Common myeloid progenitor, CD34-positive (primary cell): ENCODE data around the gene NUB1.
A peak's percentile ranks its signal among the peaks of the same experiment; 100 is the strongest.

Experiments used
- CTCF ChIA-PET: fragments of 350-600 bp; sonication (Branson Sonifier 250); formaldehyde crosslinking; loops from one replicate; lab custom pipeline; 2021; ENCODE audit warnings: antibody characterized with exemption; lab: Charles Lee
- POLR2A ChIA-PET: fragments of 350-600 bp; sonication (Branson Sonifier 250); formaldehyde crosslinking; loops from one replicate; lab custom pipeline; 2021; ENCODE audit warnings: antibody characterized with exemption; lab: Charles Lee
- DNase-seq, 3 donors: peaks; one replicate each; pipeline versions ENCODE4 v3.0.0 to v3.0.0-alpha.2; 2013
- H3K27ac ChIP-seq, 2 experiments: 1 replicate in 1 of 2; 2 replicates in 1 of 2; pipeline ENCODE4 v1.7.0; 2013; ENCODE audit warnings: inconsistent platforms in 2 of 2, low read length in 2 of 2, mild to moderate bottlenecking in 2 of 2, low read depth in 1 of 2, moderate library complexity in 1 of 2; ENCODE audit not compliant: severe bottlenecking in 2 of 2, insufficient read depth in 1 of 2, poor library complexity in 1 of 2
- H3K27me3 ChIP-seq, 5 experiments: replicated peaks in 2 of 5; 1 replicate in 3 of 5; 2 replicates in 2 of 5; pipeline versions ENCODE4 v1.6.1 to v1.7.0; 2013; ENCODE audit warnings: low read length in 4 of 5, mild to moderate bottlenecking in 2 of 5, moderate library complexity in 2 of 5, inconsistent platforms in 1 of 5; ENCODE audit not compliant: insufficient read depth in 5 of 5, control insufficient read depth in 4 of 5
- H3K36me3 ChIP-seq, 4 experiments: 1 replicate in 2 of 4; 2 replicates in 2 of 4; pipeline versions ENCODE4 v1.6.1 to v1.7.0; 2013; ENCODE audit warnings: low read length in 3 of 4, control low read depth in 1 of 4, mild to moderate bottlenecking in 1 of 4; ENCODE audit not compliant: control insufficient read depth in 4 of 4, insufficient read depth in 4 of 4
- H3K4me1 ChIP-seq, 4 experiments: 1 replicate in 3 of 4; 2 replicates in 1 of 4; pipeline versions ENCODE4 v1.6.1 to v1.7.1; 2013; ENCODE audit warnings: low read length in 3 of 4, mild to moderate bottlenecking in 3 of 4, control low read depth in 1 of 4, inconsistent platforms in 1 of 4, moderate library complexity in 1 of 4; ENCODE audit not compliant: control insufficient read depth in 4 of 4, insufficient read depth in 4 of 4; ENCODE audit errors: control extremely low read depth in 1 of 4
- H3K4me3 ChIP-seq, 7 experiments: 1 replicate in 4 of 7; 2 replicates in 3 of 7; pipeline versions ENCODE4 v1.5.1 to v1.7.0; 2013; ENCODE audit warnings: mild to moderate bottlenecking in 7 of 7, low read length in 6 of 7, moderate library complexity in 6 of 7, inconsistent platforms in 2 of 7, low read depth in 2 of 7, control low read depth in 1 of 7; ENCODE audit not compliant: insufficient read depth in 4 of 7, control insufficient read depth in 1 of 7; ENCODE audit errors: extremely low read depth in 1 of 7
- H3K9me3 ChIP-seq, 5 experiments: 1 replicate in 4 of 5; 2 replicates in 1 of 5; pipeline versions ENCODE4 v1.6.1 to v1.7.1; 2013; ENCODE audit warnings: low read length in 4 of 5, mild to moderate bottlenecking in 2 of 5, inconsistent platforms in 1 of 5, low read depth in 1 of 5, moderate library complexity in 1 of 5; ENCODE audit not compliant: control insufficient read depth in 4 of 5, insufficient read depth in 2 of 5; ENCODE audit errors: control extremely low read depth in 1 of 5
- WGBS: methylation state at CpG from one replicate; pipeline ENCODE4 v1.1.5; 2013; ENCODE audit not compliant: insufficient coverage; 5-methylcytosine and 5-hydroxymethylcytosine counted together

NUB1 gene

DNA sequence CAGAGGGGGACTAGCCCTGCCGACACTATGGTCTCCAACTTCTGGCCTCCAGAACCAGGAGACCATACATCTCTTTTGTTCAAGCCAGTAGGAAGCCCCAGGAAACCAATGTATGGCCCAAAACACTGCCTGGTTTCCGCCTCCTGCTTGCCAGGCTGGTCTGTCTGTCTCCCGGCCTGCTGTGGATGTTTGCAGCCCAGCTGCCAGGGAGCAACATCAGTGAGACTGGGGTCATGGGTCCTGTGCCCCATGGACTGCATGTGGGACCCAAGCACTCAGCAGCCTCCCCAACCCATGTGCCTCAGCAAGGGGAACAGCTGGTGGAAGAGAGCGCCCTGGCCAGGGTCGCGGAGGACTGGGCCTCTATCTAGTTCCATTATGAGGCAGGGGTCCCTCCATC is 33.4 kb upstream of the NUB1 start:
- ChIA-PET POLR2A (no interaction called here), CTCF (interaction anchor here (1.1 to 6.8 kb wide), 4 partner anchors 14 to 63 kb away, joined by 3 to 58 read pairs (median 42); no protein-coding TSS in a partner anchor)
- H3K27ac ChIP-seq, result no peak overlapping the region

GRCh38 chr7:151308791-151309190 is 32.8 kb upstream of the NUB1 start:
- Histone ChIP-seq H3K36me3 (no peaks in the 10 kb centered on the region), H3K27me3 (peaks cover 0 to 5% (median 0%) of the 10 kb centered on the region in 5 experiments), H3K9me3 (peaks cover 0 to 5% (median 3%) of the 10 kb centered on the region in 5 experiments), H3K4me3 (no peak overlapping the region), H3K27ac (no peak overlapping the region), H3K4me1 (peaks cover 0 to 23% (median 20%) of the 10 kb centered on the region in 4 experiments)
- ChIA-PET CTCF (interaction anchor here (1.0 to 6.8 kb wide), 5 partner anchors 12 to 64 kb away, joined by 3 to 58 read pairs (median 31); no protein-coding TSS in a partner anchor), POLR2A (no interaction called here)
- DNase-seq, result no peak
- 94% methylated on average over 7 of the region's 8 CpGs for WGBS

More for the DNA sequence above, 33.4 kb upstream of the NUB1 start:
- no peak for DNase-seq
- peaks cover 0 to 26% (median 22%) of the 10 kb centered on the region in 4 experiments for H3K4me1 ChIP-seq
- no peaks in the 10 kb centered on the region for H3K36me3 ChIP-seq
- peaks cover 0 to 5% (median 3%) of the 10 kb centered on the region in 5 experiments for H3K9me3 ChIP-seq
- H3K27me3 ChIP-seq, result peaks cover 0 to 7% (median 3%) of the 10 kb centered on the region in 5 experiments
- H3K4me3 ChIP-seq, result no peak overlapping the region
- WGBS, result 90% methylated on average over 6 of the region's 6 CpGs

DNA sequence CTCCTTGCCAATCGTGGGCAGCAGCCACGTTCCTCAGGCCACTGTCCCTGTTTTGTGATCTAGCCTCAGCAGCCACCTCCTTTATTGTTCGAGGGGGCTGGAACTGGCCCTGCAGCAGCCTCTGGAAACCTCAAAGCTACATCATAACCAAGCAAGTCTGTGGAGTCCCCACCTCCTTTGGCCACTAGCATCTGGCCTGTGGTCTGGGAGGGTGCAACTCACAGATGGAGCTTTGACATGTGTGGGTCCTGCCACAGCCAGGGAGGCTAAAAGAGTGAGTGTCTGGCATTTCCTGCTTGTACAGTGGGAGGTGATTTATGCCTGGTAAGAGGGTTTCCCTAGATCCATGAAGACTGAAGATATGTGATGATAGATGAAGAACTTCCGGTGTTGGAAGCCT is 32.3 kb upstream of the NUB1 start:
- peaks cover 0 to 27% (median 22%) of the 10 kb centered on the region in 4 experiments for H3K4me1 ChIP-seq
- WGBS, result 0% methylated on average over 4 of the region's 4 CpGs
- H3K36me3 ChIP-seq, result no peaks in the 10 kb centered on the region
- peak in 2 of 3 donors; percentile 89 to 91 for DNase-seq
- H3K27ac ChIP-seq, result no peak overlapping the region
- peaks cover 0 to 4% (median 0%) of the 10 kb centered on the region in 5 experiments for H3K27me3 ChIP-seq
- ChIA-PET CTCF (interaction anchor here (1.0 to 6.8 kb wide), 6 partner anchors 12 to 64 kb away, joined by 3 to 58 read pairs (median 18); no protein-coding TSS in a partner anchor), POLR2A (no interaction called here)
- H3K4me3 ChIP-seq, result no peak overlapping the region
- H3K9me3 ChIP-seq, result peaks cover 0 to 5% (median 3%) of the 10 kb centered on the region in 5 experiments

- CTCF ChIA-PET, result interaction anchor here (0.8 to 6.8 kb wide), 16 partner anchors 8 to 187 kb away, joined by 3 to 58 read pairs (median 4); partner anchors contain the start of gene NUB1
- peaks cover 0 to 5% (median 3%) of the 10 kb centered on the region in 5 experiments for H3K9me3 ChIP-seq
- no peaks in the 10 kb centered on the region for H3K27me3 ChIP-seq
- peaks cover 0 to 31% (median 26%) of the 10 kb centered on the region in 4 experiments for H3K4me1 ChIP-seq
- no peaks in the 10 kb centered on the region for H3K36me3 ChIP-seq
- 37% methylated on average over 3 of the region's 4 CpGs for WGBS
- H3K4me3 ChIP-seq, result no peak overlapping the region
- no peak overlapping the region for H3K27ac ChIP-seq
- POLR2A ChIA-PET, result no interaction called here
- peak; percentile 26 to 39 (median 32) for DNase-seq
Measured at GRCh38 chr7:151310578-151310977, 31.0 kb upstream of the NUB1 start.

GRCh38 chr7:151311294-151311864 is 30.2 kb upstream of the NUB1 start:
- Histone ChIP-seq H3K4me3 (no peak overlapping the region), H3K27me3 (no peaks in the 10 kb centered on the region), H3K27ac (no peak overlapping the region), H3K9me3 (peaks cover 0 to 5% (median 3%) of the 10 kb centered on the region in 5 experiments), H3K4me1 (peaks cover 0 to 31% (median 26%) of the 10 kb centered on the region in 4 experiments), H3K36me3 (no peaks in the 10 kb centered on the region)
- ChIA-PET POLR2A (no interaction called here), CTCF (interaction anchor here (0.8 to 6.8 kb wide), 16 partner anchors 9 to 155 kb away, joined by 3 to 58 read pairs (median 4); partner anchors contain the start of gene NUB1)
- 75% methylated on average over 5 of the region's 6 CpGs for WGBS
- peak; percentile 29 to 42 (median 33) for DNase-seq

DNA sequence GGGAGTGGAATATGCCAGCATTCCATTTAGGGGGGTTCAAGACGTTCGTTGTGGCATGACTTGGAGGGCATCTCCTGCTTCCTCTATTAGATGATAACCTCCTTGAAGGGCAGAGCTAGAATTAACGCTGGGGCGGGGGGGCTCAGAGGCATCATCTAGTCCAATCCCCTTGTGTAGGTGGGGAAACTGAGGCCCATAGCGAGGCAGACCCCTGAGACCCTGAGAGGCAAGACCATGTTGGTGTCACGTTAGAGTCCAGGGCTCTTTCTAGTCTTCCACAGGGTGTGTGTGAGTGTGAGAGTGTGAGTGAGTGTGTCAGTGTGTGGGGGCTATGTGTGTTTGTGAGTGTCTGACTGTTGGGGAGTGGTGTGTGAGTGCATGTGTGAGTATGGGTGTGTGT is 29.3 kb upstream of the NUB1 start:
- no peak overlapping the region for H3K27ac ChIP-seq
- no peak overlapping the region for H3K4me3 ChIP-seq
- peaks cover 0 to 5% (median 3%) of the 10 kb centered on the region in 5 experiments for H3K9me3 ChIP-seq
- H3K4me1 ChIP-seq, result peaks cover 0 to 33% (median 26%) of the 10 kb centered on the region in 4 experiments
- ChIA-PET CTCF (interaction anchor here (1.4 kb wide), 1 partner anchor 21 kb away, joined by 3 read pairs; no protein-coding TSS in a partner anchor), POLR2A (no interaction called here)
- H3K27me3 ChIP-seq, result peaks cover 0 to 1% (median 0%) of the 10 kb centered on the region in 5 experiments
- DNase-seq, result no peak
- H3K36me3 ChIP-seq, result no peaks in the 10 kb centered on the region
- 83% methylated on average over 4 of the region's 6 CpGs for WGBS
